HG02938 (cell line): ENCODE measurements around the gene ZNF79.

Experiments used
- ATAC-seq: cut with Tn5 transposase; IDR thresholded peaks from one replicate; pipeline ENCODE4 v1.9.1; 2021; ENCODE audit warnings: mild to moderate bottlenecking, moderate library complexity; ENCODE audit not compliant: unreplicated experiment

ZNF79 gene

DNA sequence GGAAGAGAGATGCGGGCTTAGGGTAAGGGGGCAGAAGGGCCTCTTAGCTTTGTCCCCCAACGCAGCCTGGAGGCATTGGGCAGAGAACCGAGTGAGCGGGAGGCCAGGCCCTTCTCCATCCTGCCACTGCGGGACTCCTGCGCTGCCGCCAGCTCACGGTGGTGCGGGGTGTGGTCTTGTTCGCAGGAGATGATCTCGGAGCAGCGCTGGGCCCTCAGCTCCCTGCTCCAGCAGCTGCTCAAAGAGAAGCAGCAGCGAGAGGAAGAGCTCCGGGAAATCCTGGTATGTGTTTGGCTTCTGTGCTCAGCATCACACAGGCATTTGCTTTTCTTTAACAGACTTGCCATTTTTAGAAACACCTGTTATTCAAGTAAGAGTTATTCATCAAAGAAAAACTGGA, 68.4 kb downstream of the ZNF79 start:
- ATAC-seq, result no peak

- no peak for ATAC-seq
Observed at GRCh38 chr9:127493592-127494303, 69.6 kb downstream of the ZNF79 start.

GRCh38 chr9:127494304-127494702, 70.1 kb downstream of the ZNF79 start:
- no peak for ATAC-seq
